ENCODE results near the gene BLTP3A.
"Not testable (repeated sequence)": the region's sequence is repeated elsewhere in the genome, so short reads cannot be mapped to it uniquely, and the experiment has no call there.

Gene BLTP3A

GRCh38 chr6:34791701-34792604 lies at the start of gene BLTP3A:
BLTP3A (plus strand) TSS chr6:34792083; CDS start chr6:34792251, 168 bp downstream.
- peak; percentile 78 for DNase-seq

- DNase-seq: no peak
Observed at GRCh38 chr6:34742094-34742493, 49.8 kb upstream of the BLTP3A start.

DNA sequence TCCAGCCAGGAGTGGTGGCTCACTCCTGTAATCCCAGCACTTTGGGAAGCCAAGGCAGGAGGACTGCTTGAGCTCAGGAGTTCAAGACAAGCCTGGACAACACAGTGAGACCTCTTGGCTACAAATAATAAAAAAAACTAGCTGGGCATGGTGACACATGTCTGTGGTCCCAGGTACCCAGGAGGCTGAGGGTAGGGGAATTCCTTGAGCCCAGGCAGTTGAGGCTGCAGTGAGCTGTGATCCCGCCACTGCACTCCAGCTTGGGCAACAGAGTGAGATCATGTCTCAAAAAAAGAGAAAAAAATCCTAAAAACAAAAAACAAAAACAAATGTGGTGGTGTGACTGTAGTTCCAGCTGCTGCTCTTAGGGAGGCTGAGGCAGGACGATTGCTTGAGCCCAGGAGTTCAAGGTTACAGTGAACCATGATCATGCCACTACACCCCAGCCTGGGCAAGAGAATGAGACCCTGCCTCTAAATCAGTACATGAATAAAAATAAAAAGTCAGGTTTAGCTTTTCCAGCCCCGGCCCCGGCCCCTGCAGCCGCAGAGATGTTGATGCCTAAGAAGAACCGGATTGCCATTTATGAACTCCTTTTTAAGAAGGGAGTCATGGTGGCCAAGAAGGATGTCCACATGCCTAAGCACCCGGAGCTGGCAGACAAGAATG lies 48.1 kb upstream of the BLTP3A start:
- DNase-seq: no peak

DNA sequence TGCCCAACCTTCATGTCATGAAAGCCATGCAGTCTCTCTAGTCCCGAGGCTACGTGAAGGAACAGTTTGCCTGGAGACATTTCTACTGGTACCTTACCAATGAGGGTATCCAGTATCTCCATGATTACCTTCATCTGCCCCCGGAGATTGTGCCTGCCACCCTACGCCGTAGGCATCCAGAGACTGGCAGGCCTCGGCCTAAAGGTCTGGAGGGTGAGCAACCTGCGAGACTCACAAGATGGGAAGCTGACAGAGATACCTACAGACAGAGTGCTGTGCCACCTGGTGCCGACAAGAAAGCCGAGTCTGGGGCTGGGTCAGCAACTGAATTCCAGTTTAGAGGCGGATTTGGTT lies 47.6 kb upstream of the BLTP3A start:
- not testable (repeated sequence) for DNase-seq

DNA sequence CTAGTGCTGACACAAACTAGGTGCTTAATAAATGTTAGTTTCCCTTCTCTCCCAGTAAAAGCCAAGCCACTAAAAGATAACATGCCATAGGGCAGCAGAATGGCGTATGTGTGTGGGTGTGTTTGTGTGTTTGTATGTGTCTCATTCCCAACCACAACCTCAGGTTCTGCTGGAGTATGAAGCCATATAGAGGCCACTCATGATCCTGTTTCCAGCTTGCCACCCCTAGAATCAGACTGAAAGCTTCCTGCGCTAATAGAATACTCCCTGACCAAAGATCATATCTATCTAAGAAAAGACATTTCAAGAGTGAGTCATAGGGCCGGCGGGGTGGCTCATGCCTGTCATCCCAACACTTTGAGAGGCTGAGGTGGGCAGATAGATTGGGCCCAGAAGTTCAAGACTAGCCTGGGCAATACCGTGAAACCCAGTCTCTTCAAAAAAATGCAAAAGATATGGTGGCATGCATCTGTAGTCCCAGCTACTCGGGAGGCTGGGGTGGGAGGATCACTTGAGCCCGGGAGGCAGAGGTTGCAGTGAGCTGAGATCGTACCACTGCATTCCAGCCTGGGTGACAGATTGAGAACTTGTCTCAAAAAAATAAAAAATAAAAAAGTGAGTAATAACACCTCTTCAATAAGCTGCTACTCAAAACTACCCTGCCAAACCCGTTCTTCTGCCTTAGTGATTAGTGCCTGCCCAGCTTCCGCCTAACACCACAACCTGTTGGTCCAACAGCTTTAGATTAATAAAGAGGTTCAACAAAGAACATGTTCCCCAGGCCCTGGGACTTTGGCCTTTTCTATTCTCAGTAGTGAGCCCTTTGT lies 46.4 kb upstream of the BLTP3A start:
- DNase-seq: no peak

DNA sequence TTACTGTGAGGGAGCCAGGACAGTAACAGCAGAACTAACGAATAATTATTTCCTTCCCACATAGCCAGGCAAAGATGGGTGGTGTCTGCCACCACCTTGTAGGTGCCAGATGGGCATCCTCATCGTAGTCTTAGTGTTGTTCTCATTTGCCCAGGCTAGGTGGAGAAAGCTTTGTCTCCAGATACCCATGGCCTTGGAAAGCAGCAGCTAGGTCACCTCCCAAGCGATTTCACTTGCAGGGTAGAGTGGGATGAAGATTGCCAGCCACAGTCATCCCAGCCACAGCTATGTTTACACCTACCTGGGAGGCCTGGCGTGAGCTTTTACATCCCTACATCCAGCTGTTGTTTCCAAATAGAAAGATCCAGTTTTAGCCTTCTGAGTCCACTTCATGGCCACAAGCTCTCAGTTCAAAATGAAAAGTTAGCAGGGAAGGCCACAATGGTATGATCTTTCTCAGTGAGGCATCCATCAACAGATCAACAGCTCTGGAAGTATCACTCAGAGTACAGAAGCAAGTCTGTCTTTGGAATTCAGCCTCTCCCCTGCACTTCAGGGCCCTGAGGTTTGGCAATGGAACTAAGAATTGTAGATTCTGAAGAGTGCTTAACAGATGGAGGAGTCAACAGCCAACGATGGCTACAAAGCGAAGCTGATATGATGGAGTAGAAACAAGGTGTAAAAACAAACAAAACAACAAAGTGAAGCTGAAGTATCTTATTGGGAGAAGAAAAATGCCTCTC lies 45.6 kb upstream of the BLTP3A start:
- no peak for DNase-seq

DNA sequence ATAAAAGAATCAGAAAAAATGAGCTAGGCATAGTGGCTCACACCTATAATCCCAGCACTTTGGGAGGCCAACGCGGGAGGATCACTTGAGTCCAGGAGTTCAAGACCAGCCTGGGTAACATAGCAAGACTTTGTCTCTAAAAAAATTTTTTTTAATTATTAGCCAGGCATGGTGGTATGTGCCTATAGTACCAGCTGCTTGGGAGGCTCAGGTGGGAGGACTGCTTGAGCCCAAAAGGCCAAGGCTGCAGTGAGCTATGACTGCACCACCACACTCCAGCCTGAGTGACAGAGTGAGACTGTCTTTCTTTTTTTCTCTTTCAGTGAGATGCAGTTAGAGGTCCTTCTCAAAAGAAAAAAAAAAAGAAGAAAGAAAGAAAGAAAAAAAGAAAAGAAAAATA lies 43.1 kb upstream of the BLTP3A start:
- DNase-seq: no peak

DNA sequence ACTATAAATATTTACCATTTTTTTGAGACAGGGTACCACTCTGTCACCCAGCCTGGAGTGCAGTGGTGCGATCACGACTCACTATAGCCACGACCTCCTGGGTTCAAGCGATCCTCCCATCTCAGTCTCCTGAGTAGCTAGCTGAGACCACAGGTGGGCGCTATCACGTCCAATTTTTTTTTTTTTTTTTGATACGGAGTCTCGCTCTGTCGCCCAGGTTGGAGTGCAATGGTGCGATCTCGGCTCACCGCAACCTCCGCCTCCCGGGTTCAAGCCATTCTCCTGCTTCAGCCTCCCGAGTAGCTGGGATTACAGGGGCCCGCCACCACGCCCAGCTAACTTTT lies 35.4 kb upstream of the BLTP3A start:
- peak; percentile 11 for DNase-seq

DNA sequence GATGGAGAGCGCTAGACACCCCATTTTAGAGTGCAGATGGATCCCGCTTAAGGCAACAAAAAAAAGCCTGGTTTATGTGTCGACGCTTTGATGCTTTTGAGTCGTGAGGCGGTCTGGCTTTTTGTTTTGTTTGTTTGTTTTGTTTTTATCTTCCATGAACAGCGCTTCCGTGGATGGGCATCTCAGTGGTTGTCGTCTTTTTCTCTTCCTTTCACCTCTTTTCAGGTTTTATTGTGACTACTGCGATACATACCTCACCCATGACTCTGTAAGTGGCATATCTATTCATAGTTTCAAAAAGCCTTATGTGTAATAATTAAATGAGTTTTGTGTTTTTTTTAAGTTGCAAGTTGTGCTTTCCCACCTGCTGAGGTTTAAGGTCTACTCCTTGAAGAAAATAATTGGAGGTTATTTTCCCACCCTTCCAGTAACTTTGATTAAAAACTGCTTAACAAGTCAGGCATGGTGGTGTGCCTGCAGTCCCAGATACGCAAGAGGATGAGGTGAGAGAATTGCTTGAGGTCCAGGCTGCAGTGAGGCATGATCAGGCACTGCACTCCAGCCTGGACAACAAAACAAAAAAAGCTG lies 34.1 kb upstream of the BLTP3A start:
- DNase-seq: no peak

DNA sequence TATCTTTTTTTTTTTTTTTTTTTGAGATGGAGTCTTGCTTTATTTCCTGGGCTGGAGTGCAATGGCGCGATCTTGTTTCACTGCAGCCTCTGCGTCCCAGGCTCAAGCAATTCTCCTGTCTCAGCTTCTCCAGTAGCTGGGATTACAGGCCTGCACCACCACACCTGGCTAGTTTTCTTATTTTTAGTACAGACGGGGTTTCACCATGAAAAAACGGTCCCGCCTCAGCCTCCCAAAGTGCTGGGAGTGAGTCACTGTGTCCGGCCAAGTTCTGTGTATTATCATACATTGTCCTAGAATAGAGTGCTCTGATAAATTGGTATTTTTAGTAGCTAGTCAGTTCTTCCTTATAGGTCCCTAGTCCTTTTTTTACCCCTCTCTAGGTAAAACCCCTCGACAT lies 31.8 kb upstream of the BLTP3A start:
- DNase-seq: no peak

GRCh38 chr6:34761681-34762080 lies 30.2 kb upstream of the BLTP3A start:
- not testable (repeated sequence) for DNase-seq

DNA sequence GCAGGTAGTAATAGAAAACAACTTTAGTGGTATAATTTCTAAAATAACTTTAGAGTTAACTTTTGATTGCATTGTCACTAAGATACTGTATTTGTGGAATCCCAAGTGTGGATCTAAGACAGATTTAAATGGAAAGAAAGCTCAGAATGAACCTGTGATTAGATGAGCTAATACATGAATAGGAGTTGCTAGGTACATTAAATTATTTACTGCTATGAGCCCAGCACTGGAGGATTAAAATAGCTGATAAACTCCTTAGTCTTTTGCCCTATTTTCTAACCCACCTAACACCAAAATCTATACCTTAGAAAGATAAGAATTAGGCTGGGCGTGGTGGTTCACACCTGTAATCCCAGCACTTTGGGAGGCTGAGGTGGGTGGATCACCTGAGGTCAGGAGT lies 23.7 kb upstream of the BLTP3A start:
- DNase-seq: no peak

GRCh38 chr6:34771727-34772126 lies 20.2 kb upstream of the BLTP3A start:
- DNase-seq: no peak

GRCh38 chr6:34772940-34773339 lies 18.9 kb upstream of the BLTP3A start:
- no peak for DNase-seq

DNA sequence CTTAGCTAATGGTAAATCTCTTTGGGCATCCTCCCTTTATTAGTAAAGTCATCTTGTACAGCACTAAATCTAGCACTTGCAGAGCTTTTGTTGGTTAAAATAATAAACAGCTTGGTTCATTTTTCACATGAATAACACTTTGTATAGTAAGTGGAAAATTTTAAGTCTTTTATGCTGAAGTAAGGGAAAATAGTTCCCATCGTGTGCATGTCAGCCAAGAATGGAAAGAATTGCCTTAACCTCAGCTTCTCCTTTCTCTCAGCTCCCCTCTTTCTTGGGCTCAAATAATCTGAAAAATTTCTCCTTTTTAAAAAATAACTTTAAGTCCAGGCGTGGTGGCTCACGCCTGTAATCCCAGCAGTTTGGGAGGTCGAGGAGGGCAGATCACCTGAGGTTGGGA lies 18.0 kb upstream of the BLTP3A start:
- DNase-seq: no peak

GRCh38 chr6:34774967-34775366 lies 16.9 kb upstream of the BLTP3A start:
- DNase-seq: no peak

DNA sequence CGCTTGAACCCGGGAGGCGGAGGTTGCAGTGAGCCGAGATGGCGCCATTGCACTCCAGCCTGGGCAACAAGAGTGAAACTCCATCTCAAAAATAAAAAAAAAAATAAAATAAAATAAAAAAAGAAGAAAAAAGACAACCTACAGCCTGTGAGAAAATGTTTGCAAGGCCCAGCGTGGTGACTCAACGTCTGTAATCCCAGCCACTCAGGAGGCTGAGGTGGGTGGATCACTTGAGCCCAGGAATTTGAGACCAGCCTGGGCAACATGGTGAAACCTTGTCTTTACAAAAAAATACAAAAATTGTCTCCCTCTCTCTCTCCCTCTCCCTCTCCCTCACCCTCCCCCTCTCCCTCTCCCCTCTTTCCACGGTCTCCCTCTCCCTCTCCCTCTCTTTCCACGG lies 6.5 kb upstream of the BLTP3A start:
- DNase-seq: not testable (repeated sequence)

- not testable (repeated sequence) for DNase-seq
Observed at GRCh38 chr6:34787152-34787551, 4.7 kb upstream of the BLTP3A start.

GRCh38 chr6:34788111-34788510 lies 3.8 kb upstream of the BLTP3A start:
- no peak for DNase-seq

- peak; percentile 78 for DNase-seq
Observed at GRCh38 chr6:34791164-34791700, 651 bp upstream of the BLTP3A start.

- DNase-seq: peak; percentile 26
Observed at GRCh38 chr6:34792605-34793500, 970 bp downstream of the BLTP3A start.
